GM19397 (cell line): ENCODE data around the gene PHGDH.

Source experiments
- ATAC-seq: cut with Tn5 transposase; IDR thresholded peaks from one replicate; pipeline ENCODE4 v1.9.1; 2021; ENCODE audit warnings: mild to moderate bottlenecking, moderate library complexity; ENCODE audit not compliant: unreplicated experiment

The PHGDH gene

GRCh38 chr1:119729044-119729443 lies 17.3 kb downstream of the PHGDH start:
- ATAC-seq: no peak

GRCh38 chr1:119731060-119731459 lies 19.3 kb downstream of the PHGDH start:
- no peak for ATAC-seq

- ATAC-seq: no peak
Observed at GRCh38 chr1:119731741-119732430, 20.2 kb downstream of the PHGDH start.

GRCh38 chr1:119732465-119733168 lies 20.9 kb downstream of the PHGDH start:
- no peak for ATAC-seq

GRCh38 chr1:119733754-119734153 lies 22.0 kb downstream of the PHGDH start:
- ATAC-seq: no peak

GRCh38 chr1:119735217-119735616 lies 23.5 kb downstream of the PHGDH start:
- no peak for ATAC-seq

- no peak for ATAC-seq
Observed at GRCh38 chr1:119736649-119737039, 24.9 kb downstream of the PHGDH start.

- no peak for ATAC-seq
Observed at GRCh38 chr1:119737040-119737682, 25.4 kb downstream of the PHGDH start.

GRCh38 chr1:119738100-119738720 lies 26.5 kb downstream of the PHGDH start:
- ATAC-seq: no peak

- ATAC-seq: no peak
Observed at GRCh38 chr1:119739150-119739549, 27.4 kb downstream of the PHGDH start.

GRCh38 chr1:119740261-119740660 lies 28.5 kb downstream of the PHGDH start:
- no peak for ATAC-seq

GRCh38 chr1:119740896-119741780 lies 29.4 kb downstream of the PHGDH start:
- ATAC-seq: no peak

- no peak for ATAC-seq
Observed at GRCh38 chr1:119742202-119742601, 30.5 kb downstream of the PHGDH start.

- ATAC-seq: no peak
Observed at GRCh38 chr1:119742677-119743076, 30.9 kb downstream of the PHGDH start.

GRCh38 chr1:119743308-119743707 lies 31.6 kb downstream of the PHGDH start:
- ATAC-seq: no peak

- ATAC-seq: no peak
Observed at GRCh38 chr1:119743776-119744597, 32.3 kb downstream of the PHGDH start.

GRCh38 chr1:119744598-119744942 lies 32.8 kb downstream of the PHGDH start:
- ATAC-seq: no peak

- ATAC-seq: no peak
Observed at GRCh38 chr1:119745034-119745433, 33.3 kb downstream of the PHGDH start.

- ATAC-seq: no peak
Observed at GRCh38 chr1:119747451-119747850, 35.7 kb downstream of the PHGDH start.

- no peak for ATAC-seq
Observed at GRCh38 chr1:119748040-119748439, 36.3 kb downstream of the PHGDH start.
